Esophagus squamous epithelium (tissue), 4 donors: Measurements from ENCODE around the gene INPP4B.

Source experiments
- CTCF ChIP-seq, 6 experiments: fragments of 450-650 bp in 4 of 6; fragments of 200-600 bp in 2 of 6; sonication (generic) in 2 of 6; IDR thresholded peaks; one replicate each; pipeline ENCODE4 v1.5.1; 2016 to 2019; ENCODE audit warnings: antibody characterized with exemption in 6 of 6, mild to moderate bottlenecking in 4 of 6, moderate library complexity in 4 of 6
- POLR2A ChIP-seq, 4 donors: fragments of 450-650 bp; IDR thresholded peaks; one replicate each; pipeline ENCODE4 v1.6.1; 2017; ENCODE audit warnings: antibody characterized with exemption in 4 of 4, mild to moderate bottlenecking in 4 of 4, moderate library complexity in 3 of 4

DNA sequence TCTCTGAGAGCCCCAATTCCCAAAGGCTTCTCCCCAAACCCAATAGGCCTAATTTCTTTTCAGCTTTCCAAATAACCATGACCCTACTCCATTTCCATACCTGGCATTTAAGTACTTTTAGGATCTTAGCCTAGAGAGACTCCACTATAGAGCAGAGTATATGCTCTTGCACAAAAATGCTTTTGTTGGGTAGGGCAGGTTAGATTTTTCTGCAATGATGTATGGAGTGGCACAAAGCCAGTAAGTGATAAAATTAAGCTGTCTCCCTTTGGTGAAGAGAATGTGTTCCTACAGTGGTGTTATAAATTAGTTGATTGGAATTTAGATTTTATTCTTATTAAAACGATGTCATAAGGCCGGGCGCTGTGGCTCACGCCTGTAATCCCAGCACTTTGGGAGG lies 124.9 kb downstream of the INPP4B start:
- TF ChIP-seq CTCF (IDR thresholded peaks at IDR 0.05), result no peak
- no peak for TF ChIP-seq POLR2A (IDR thresholded peaks at IDR 0.05)
